GM10248 (cell line): ENCODE measurements around the gene SCN4A.

ENCODE experiments used
- CTCF ChIA-PET: fragments of 300-600 bp; sonication (Branson Sonifier 250); formaldehyde crosslinking; extraction: SDS; loops from one replicate; lab custom pipeline; 2021; ENCODE audit warnings: antibody characterized with exemption; lab: Yijun Ruan, JAX
- POLR2A ChIA-PET: fragments of 350-650 bp; sonication (Branson Sonifier 250); formaldehyde crosslinking; extraction: SDS; loops from one replicate; lab custom pipeline; 2020; ENCODE audit warnings: antibody characterized with exemption; lab: Yijun Ruan, JAX
- DNase-seq: peaks from one replicate; pipeline ENCODE4 v3.0.0; 2012; ENCODE audit errors: extremely low spot score
- CTCF ChIP-seq: IDR thresholded peaks from 2 replicates; pipeline ENCODE4 v1.5.1; 2012; ENCODE audit warnings: mild to moderate bottlenecking, low read depth; ENCODE audit errors: extremely low read depth, missing control alignments, control extremely low read depth

Gene SCN4A

GRCh38 chr17:63998050-63998720, 25.5 kb upstream of the SCN4A start, which contains the start of gene PRR29:
Gene PRR29 (plus strand): TSS chr17:63998351. CDS start chr17:63998365, 14 bp downstream.
- CTCF ChIA-PET, result interaction anchor here (0.9 to 2.1 kb wide), 4 partner anchors 8 to 135 kb away, joined by 3 to 7 read pairs (median 4); no protein-coding TSS in a partner anchor

GRCh38 chr17:63997341-63998048, 24.8 kb upstream of the SCN4A start:
- CTCF ChIA-PET, result interaction anchor here (0.9 to 1.4 kb wide), 7 partner anchors 13 to 136 kb away, joined by 3 to 4 read pairs (median 3); partner anchors contain the start of gene GH1
- POLR2A ChIA-PET, result no interaction called here
- TF ChIP-seq CTCF, result no peak
- DNase-seq, result no peak

More at GRCh38 chr17:63998050-63998720, 25.5 kb upstream of the SCN4A start, which contains the start of gene PRR29:
- DNase-seq, result peak; percentile 87
- POLR2A ChIA-PET, result no interaction called here
- TF ChIP-seq CTCF, result no peak

- ChIA-PET POLR2A (no interaction called here), CTCF (interaction anchor here (1.0 to 1.4 kb wide), 4 partner anchors 12 to 137 kb away, joined by 3 read pairs; partner anchors contain the start of gene GH1)
- no peak for DNase-seq
- no peak for TF ChIP-seq CTCF
Observed at GRCh38 chr17:63996430-63997182, 23.9 kb upstream of the SCN4A start.

- ChIA-PET POLR2A (no interaction called here), CTCF (interaction anchor here (0.5 to 2.3 kb wide), 2 partner anchors 30 to 76 kb away, joined by 3 to 7 read pairs; no protein-coding TSS in a partner anchor)
- no peak for DNase-seq
- no peak for TF ChIP-seq CTCF
Observed at GRCh38 chr17:63995626-63996025, 22.9 kb upstream of the SCN4A start.

- CTCF ChIA-PET, result interaction anchor here (0.9 to 2.3 kb wide), 7 partner anchors 14 to 140 kb away, joined by 3 to 7 read pairs (median 5); no protein-coding TSS in a partner anchor
- POLR2A ChIA-PET, result no interaction called here
- no peak for TF ChIP-seq CTCF
- DNase-seq, result no peak
Observed at GRCh38 chr17:63993368-63993985, 20.8 kb upstream of the SCN4A start.
